Hematopoietic multipotent progenitor cell (in vitro differentiated cells): ENCODE measurements around the gene IFNA4. TPM values are rescaled to one million over a fixed set of nuclear protein-coding genes. Genes with fewer than 3 reads are reported as not detected.
"Not testable (repeated sequence)": the region's sequence is repeated elsewhere in the genome, so short reads cannot be mapped to it uniquely, and the experiment has no call there.

ENCODE experiments used
- DNase-seq, 3 donors: peaks; one replicate each; pipeline ENCODE4 v3.0.0-alpha.2; 2011 to 2015; ENCODE audit warnings: low read depth in 2 of 3, low spot score in 2 of 3
- total RNA-seq: library from RNA; depleted of rRNA; stranded (reverse); fragments of >200 nt; gene quantifications from one replicate; pipeline ENCODE4 v1.2.3, GENCODE V29; 2012

The IFNA4 gene
- not detected for total RNA-seq

DNA sequence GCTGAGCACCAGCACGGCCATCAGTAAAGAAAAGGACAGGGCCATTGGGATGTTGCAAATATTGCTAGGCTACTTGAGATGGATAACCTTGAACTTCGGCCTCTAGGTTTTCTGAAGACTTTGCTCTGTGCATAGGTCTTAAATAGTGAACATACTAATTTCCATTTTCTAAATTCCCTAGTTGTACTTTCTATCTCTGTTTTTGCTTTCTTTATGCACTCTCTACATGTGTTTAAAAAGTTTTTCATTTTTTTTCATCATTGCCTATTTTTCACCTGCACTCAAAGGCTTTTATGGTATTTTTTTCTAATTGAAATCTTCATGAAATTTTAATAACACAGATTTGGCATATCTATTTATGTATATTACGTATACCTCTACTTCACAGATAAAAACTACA, at the start of gene IFNA4:
IFNA4 (minus strand) TSS at position 101 of the 400 bp plus-strand sequence; CDS start at position 45, 56 bp downstream.
- not testable (repeated sequence) for DNase-seq

DNA sequence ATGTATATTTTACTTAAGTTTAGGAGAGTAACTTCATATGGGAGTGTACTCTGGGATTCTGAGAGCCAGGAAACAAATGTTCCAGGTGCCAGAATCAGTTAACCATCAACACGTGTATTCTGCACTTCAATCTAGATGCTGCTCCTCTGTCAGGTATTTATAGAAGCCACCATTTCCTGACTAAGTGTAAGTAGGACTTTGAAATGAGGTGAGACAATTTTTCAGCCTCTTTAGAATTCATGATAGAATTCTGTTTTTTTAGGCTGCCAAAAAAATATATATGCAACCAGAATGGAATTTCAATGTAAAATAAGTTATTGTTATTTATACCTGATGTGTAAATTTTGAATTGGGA, 49.0 kb upstream of the IFNA4 start:
- not testable (repeated sequence) for DNase-seq

DNA sequence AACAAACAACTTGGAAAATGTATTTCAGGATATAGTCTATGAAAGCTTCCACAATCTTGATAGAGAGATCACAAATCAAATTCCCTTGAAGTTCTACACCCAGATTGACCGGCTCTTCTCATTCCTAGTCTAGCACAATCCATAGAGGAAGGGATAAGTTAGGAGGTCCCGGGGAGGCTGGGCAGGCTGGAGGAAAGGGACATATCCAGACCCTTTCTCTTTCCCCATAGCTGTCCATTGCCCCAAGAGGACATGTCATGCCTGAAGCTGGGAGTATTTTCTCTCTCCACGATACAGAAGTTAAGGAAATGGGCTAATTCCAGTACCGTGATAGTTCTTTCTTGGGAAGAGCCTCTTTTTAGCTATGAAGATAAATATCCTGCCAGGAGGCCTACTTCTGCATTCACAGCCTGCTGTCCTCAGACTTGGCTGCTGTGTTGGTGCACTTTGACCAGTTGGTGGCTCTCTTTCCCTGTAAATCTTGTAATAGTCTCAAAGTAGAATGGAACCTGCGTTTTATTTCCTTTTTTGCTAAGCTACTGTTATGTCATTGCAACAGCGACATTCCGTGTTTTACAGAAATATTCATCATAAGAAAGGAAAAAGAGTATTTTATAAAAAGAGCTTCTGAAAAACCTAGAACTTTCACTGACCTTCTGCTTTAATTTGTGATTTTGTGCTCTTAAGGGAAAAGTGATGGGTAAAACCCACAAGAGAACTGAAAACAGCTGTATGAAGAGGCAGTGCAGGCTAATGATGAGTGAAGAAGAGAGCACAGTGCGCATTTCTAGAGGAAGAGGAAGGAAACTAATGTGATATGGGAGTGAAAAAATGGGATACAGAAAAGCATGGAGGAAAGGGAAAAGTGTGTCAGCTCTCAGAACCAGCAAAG, 48.3 kb upstream of the IFNA4 start:
- DNase-seq = peak in 2 of 3 donors; percentile 71 to 89

DNA sequence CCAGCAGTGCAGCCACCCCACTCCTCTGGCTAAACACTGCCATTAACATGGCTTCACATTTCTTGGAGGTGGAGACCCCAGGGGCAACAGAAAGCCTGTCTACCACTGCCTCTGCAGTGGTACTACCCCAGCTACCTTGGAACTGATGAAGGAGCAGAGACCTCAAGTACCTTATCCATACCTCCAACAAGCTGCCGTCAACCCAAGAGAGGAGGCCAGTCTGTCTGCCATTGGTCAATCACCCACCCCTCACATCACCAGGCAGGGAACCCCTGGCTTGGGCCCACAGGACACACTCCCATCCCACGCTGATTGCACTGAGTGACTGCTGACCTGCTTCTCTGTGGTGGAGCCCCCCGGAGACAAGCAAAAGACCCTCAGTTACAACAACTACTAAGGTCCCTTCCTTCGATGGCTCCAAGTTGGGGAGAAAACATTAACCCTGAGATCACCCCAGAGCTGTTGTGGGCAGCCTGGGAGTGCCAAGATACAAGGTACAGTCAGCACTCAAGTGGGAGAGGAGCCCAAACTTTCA, 46.8 kb upstream of the IFNA4 start:
- no peak for DNase-seq

DNA sequence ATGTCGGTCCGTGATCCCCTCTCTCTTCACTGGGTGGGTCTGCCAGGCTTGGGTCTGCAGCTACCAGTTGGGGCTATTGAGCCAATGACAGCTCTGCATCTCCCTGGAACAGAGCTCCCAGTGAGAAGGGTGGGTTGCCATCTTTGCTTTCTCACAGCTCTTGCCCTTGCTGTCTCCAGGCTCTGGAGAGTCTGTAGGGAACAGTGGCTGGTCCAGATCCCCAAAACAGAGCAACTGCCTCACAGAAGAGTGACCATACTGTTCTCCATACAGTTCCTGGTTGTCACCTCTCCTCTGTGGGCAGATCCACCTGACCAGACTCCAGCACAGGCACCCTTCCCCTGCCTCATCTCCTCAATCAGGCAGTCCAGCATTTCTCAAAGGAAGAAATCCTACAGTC, 45.9 kb upstream of the IFNA4 start:
- DNase-seq = no peak

DNA sequence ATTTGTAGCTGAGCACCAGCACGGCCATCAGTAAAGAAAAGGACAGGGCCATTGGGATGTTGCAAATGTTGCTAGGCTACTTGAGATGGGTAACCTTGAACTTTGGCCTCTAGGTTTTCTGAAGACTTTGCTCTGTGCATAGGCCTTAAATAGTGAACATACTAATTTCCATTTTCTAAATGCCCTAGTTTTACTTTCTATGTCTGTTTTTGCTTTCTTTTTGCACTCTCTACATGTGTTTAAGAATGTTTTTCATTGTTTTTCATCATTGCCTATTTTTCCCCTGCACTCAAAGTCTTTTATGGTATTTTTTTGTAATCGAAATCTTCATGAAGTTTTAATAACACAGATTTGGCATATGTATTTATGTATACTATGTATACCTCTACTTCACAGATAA, 40.7 kb upstream of the IFNA4 start, which contains the start of gene IFNA17:
IFNA17 (minus strand) TSS at position 101 of the 400 bp plus-strand sequence; CDS start at position 52, 49 bp downstream.
- DNase-seq = no peak

DNA sequence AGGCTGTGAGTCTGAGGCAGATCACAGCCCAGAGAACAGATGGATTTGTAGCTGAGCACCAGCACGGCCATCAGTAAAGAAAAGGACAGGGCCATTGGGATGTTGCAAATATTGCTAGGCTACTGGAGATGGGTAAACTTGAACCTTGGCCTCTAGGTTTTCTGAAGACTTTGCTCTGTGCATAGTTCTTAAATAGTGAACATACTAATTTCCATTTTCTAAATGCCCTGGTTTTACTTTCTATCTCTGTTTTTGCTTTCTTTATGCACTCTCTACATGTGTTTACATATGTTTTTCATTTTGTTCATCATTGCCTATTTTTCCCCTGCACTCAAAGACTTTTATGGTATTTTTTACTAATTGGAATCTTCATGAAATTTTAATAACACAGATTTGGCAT, 29.8 kb upstream of the IFNA4 start, which contains the start of gene IFNA16:
IFNA16 (minus strand) TSS at position 101 of the 400 bp plus-strand sequence; CDS start at position 95, 6 bp downstream.
- not testable (repeated sequence) for DNase-seq

DNA sequence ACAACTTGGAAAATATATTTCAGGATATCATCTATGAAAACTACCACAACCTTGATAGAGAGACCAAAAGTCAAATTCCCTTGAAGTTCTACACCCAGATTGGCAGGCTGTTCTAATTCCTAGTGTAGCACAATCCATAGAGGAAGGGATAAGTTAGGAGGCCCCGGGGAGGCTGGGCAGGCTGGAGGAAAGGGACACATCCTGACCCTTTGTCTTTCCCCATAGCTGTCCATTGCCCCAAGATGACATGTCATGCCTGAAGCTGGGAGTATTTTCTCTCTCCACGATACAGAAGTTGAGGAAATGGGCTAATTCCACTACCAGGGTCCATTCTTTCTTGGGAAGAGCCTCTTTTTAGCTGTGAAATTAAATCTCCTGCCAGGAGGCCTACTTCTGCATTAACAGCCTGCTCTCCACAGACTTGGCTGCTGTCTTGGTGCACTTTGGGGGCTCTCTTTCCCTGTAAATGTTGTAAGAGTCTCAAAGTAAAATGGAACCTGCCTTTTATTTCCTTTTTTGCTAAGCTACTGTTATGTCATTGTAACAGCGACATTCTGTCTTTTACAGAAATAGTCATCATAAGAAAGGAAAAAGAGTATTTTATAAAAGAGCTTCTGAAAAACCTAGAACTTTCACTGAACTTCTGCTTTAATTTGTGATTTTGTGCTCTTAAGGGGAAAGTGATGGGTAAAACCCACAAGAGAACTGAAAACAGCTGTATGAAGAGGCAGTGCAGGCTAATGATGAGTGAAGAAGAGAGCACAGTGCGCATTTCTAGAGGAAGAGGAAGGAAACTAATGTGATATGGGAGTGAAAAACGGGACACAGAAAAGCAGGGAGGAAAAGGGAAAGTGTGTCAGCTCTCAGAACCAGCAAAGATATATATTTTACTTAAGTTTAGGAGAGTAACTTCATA, 26.3 kb upstream of the IFNA4 start:
- peak in 2 of 3 donors; percentile 9 to 61 for DNase-seq

DNA sequence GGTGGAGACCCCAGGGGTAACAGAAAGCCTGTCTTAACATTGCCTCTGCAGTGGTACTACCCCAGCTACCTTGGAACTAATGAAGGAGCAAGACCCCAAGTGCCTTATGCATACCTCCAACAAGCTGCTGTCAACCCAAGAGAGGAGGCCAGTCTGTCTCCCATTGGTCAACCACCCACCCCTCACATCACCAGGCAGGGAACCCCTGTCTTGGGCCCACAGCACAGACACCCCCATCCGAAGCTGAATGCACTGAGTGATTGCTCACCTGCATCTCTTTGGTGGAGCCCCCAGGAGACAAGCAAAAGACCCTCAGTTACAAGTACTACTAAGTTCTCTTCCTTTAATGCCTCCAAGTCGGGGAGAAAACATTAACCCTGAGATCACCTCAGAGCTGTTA, 24.8 kb upstream of the IFNA4 start:
- not testable (repeated sequence) for DNase-seq

DNA sequence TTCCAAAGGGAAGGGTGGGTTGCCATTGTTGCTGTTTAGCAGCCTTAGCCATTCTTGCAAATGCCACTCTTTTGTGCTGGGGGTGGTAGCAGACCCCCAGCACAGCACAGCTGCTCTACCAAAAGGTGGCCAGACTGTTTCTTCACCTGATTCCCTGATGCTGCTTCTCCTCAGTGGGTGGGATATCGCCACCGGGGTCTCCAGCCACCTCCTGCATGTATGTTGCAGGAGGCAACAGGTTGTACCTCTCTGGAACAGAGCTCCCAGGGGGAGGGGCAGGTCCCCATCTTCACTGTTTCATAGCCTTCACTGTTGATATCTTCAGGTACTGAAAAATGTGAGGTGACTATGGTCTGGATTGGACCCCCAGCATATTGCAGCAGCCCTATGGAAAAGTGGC, 23.4 kb upstream of the IFNA4 start:
- DNase-seq = not testable (repeated sequence)

DNA sequence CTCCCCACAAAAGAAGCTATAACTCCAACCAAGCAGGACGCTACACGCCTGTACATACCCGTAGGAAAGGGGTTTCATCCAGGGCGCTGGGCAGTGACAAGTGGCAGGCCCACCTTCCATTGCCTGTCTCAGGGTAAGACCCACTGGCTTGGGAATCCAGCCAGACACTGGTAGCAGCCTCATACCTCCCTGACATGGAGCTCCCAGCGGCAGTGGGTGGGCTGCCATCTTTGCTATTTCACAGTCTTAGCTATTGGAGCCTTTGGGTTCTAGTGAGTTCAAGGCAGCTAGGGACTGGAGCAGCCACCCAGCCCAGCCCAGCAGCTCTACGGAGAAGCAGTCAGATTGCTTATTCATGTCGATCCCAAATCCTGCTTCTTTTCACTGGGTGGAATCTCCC, 22.9 kb upstream of the IFNA4 start:
- DNase-seq = no peak

DNA sequence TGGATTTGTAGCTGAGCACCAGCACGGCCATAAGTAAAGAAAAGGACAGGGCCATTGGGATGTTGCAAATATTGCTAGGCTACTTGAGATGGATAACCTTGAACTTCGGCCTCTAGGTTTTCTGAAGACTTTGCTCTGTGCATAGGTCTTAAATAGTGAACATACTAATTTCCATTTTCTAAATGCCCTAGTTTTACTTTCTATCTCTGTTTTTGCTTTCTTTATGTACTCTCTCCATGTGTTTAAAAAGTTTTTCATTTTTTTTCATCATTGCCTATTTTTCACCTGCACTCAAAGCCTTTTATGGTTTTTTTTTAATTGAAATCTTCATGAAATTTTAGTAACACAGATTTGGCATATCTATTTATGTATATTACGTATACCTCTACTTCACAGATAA, 19.7 kb upstream of the IFNA4 start, which contains the start of gene IFNA10:
IFNA10 (minus strand) TSS at position 101 of the 400 bp plus-strand sequence; CDS start at position 55, 46 bp downstream.
- not testable (repeated sequence) for DNase-seq

DNA sequence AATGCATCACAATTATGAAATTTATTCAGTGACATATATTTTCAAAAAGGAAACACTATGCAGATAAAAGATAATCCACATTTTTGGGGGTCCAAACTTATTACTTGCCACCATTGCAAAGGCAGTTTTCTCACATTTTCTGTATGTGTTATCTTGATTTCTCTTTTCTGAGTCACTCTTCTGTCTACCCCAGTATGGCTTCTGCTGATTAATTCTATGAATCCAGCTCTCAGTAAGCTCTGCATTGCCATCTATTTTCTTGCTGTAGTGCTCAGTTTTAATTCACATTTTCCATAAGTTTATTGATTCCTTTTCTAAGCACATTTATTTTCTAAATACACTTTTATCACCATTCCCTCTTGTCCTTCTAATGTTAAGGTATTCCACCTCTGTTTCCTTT, 17.8 kb upstream of the IFNA4 start:
- DNase-seq = no peak

DNA sequence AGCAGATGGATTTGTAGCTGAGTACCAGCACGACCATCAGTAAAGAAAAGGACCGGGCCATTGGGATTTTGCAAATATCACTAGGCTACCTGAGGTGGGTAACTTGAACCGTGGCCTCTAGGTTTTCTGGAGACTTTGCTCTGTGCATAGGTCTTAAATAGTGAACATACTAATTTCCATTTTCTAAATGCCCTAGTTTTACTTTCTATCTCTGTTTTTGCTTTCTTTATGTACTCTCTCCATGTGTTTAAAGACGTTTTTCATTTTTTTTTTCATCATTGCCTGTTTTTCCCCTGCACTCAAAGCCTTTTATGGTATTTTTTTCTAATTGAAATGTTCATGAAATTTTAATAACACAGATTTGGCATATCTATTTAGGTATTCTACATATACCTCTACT, 14.7 kb upstream of the IFNA4 start, which contains the start of gene IFNA7:
IFNA7 (minus strand) TSS at position 101 of the 400 bp plus-strand sequence; CDS start at position 61, 40 bp downstream.
- DNase-seq = not testable (repeated sequence)

DNA sequence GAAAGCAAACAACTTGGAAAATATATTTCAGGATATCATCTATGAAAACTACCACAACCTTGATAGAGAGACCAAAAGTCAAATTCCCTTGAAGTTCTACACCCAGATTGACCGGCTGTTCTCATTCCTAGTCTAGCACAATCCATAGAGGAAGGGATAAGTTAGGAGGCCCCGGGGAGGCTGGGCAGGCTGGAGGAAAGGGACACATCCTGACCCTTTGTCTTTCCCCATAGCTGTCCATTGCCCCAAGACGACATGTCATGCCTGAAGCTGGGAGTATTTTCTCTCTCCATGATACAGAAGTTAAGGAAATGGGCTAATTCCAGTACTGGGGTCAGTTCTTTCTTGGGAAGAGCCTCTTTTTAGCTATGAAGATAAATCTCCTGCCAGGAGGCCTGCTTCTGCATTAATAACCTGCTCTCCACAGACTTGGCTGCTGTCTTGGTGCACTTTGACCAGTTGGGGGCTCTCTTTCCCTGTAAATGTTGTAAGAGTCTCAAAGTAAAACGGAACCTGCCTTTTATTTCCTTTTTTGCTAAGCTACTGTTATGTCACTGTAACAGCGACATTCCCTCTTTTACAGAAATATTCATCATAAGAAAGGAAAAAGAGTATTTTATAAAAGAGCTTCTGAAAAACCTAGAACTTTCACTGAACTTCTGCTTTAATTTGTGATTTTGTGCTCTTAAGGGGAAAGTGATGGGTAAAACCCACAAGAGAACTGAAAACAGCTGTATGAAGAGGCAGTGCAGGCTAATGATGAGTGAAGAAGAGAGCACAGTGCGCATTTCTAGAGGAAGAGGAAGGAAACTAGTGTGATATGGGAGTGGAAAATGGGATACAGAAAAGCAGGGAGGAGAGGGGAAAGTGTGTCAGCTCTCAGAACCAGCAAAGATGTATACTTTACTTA, 7.7 kb upstream of the IFNA4 start:
- DNase-seq = peak in 2 of 3 donors; percentile 26 to 68

DNA sequence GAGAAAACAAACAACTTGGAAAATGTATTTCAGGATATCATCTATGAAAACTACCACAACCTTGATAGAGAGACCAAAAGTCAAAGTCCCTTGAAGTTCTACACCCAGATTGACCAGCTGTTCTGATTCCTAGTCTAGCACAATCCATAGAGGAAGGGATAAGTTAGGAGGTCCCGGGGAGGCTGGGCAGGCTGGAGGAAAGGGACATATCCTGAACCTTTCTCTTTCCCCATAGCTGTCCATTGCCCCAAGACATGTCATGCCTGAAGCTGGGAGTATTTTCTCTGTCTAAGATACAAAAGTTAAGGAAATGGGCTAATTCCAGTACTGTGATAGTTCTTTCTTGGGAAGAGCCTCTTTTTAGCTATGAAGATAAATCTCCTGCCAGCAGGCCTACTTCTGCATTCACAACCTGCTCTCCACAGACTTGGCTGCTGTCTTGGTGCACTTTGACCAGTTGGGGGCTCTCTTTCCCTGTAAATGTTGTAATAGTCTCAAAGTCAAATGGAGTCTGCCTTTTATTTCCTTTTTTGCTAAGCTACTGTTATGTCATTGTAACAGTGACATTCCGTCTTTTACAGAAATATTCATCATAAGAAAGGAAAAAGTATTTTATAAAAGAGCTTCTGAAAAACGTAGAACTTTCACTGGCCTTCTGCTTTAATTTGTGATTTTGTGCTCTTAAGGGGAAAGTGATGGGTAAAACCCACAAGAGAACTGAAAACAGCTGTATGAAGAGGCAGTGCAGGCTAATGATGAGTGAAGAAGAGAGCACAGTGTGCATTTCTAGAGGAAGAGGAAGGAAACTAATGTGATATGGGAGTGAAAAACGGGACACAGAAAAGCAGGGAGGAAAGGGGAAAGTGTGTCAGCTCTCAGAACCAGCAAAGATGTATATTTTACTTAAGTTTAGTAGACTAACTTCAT, 4.3 kb downstream of the IFNA4 start:
- DNase-seq = peak in 2 of 3 donors; percentile 31 to 72

DNA sequence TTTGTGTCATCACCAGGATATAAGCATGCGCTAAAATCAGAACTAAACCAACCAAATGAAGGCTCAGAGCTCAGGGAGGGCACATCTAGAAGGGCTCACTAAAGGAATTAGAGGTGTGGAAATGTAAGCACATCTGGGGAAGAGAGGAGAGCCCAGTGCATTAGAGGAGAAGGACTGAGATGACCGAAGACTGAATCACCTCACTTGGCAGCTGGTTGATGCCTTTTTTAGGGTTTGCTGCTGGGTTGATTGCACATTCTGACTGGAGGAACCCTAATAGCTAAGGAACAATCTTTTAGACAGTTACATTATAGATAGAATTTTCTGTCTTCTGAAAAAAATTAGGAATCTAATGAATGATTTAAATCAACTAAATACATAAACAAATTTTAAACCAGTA, 12.7 kb downstream of the IFNA4 start:
- DNase-seq = no peak

DNA sequence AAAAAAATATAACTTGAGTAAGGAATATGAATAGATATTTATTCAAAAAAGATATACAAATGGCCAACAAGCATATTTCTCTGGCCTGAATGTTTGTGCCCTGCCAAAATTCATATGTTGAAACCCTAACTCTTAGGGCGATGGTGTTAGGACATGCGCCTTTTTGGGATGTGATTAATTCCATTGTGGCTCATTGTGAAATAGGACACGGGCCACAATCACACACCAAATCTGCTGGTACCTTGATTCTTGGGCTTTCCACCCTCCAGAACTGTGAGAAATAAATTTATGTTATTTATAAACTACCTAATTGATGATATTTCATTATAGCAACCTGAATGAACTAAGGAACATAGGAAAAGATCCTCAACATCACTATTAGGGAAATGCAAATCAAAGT, 15.2 kb downstream of the IFNA4 start:
- DNase-seq = no peak
